GM06990 (cell line): ENCODE data around the gene CENPK.
A peak's percentile ranks its signal among the peaks of the same experiment; 100 is the strongest.

Source experiments
- DNase-seq: peaks from one replicate; pipeline ENCODE4 v3.0.0-alpha.2; 2011; ENCODE audit not compliant: insufficient read length; ENCODE audit errors: extremely low read depth
- H3K27me3 ChIP-seq: replicated peaks from 2 replicates; pipeline ENCODE4 v1.6.0; 2011; ENCODE audit warnings: low read length; ENCODE audit not compliant: control insufficient read depth, insufficient read depth
- H3K36me3 ChIP-seq: 2 replicates; pipeline ENCODE4 v1.5.1; 2011; ENCODE audit warnings: low read length; ENCODE audit not compliant: control insufficient read depth, insufficient read depth
- H3K4me3 ChIP-seq: replicated peaks from 2 replicates; pipeline ENCODE4 v1.5.1; 2011; ENCODE audit warnings: low read depth, mild to moderate bottlenecking, control low read depth, low read length
- TF ChIP-seq, protein P1 (sequence below): IDR thresholded peaks from 2 replicates; pipeline ENCODE4 v1.5.1; 2011; ENCODE audit warnings: low read length, control low read depth, mild to moderate bottlenecking, inconsistent platforms; ENCODE audit not compliant: insufficient read depth, poor library complexity, severe bottlenecking

CENPK gene

DNA sequence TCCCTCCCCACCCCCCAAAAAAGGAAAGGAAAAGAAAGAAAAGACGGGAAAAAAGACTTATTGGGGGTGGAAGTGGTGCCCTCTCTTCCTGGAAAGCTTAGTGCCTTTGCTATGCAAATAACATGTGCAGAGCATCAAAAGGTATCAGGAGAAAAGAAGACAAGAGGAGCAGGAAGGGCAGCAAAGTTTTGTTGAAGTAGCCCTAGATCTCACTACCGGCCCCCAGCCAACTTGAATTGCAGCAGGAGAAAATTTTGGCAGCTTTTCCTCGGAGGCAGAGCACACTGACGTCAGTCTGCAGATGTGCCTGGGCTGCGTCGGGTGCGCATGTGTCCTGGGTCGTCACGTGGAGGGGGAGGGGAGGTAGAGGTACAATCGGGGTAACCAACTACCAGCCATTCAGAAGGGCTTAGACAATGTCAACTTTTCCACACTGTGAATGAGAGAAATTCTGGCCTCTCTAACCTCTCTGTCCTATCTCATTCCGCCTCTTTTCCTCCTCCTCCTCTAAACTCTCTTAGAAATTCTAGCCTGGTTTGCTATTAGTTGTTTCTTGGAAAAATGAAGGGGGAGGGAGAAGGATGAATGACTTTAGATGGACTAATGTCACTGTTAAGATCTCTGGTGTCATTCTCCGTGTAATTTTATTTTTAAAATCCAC, 81.2 kb downstream of the CENPK start, which contains the start of gene ADAMTS6:
Gene ADAMTS6, minus strand, starts transcription at position 286 of the 661 bp plus-strand sequence. CDS start 8,247 bp downstream, outside the sequence.
- Histone ChIP-seq H3K27me3 (no peaks in the 10 kb centered on the region), H3K36me3 (no peaks in the 10 kb centered on the region), H3K4me3 (peak within 1 kb of the TSS; percentile 69)
- peak; percentile 81 for DNase-seq
- TF ChIP-seq, protein P1, sequence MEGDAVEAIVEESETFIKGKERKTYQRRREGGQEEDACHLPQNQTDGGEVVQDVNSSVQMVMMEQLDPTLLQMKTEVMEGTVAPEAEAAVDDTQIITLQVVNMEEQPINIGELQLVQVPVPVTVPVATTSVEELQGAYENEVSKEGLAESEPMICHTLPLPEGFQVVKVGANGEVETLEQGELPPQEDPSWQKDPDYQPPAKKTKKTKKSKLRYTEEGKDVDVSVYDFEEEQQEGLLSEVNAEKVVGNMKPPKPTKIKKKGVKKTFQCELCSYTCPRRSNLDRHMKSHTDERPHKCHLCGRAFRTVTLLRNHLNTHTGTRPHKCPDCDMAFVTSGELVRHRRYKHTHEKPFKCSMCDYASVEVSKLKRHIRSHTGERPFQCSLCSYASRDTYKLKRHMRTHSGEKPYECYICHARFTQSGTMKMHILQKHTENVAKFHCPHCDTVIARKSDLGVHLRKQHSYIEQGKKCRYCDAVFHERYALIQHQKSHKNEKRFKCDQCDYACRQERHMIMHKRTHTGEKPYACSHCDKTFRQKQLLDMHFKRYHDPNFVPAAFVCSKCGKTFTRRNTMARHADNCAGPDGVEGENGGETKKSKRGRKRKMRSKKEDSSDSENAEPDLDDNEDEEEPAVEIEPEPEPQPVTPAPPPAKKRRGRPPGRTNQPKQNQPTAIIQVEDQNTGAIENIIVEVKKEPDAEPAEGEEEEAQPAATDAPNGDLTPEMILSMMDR: no peak

GRCh38 chr5:65481171-65481581, 81.8 kb downstream of the CENPK start:
- no peaks in the 10 kb centered on the region for H3K36me3 ChIP-seq
- TF ChIP-seq, protein P1: no peak
- H3K27me3 ChIP-seq: no peaks in the 10 kb centered on the region
- H3K4me3 ChIP-seq: peak overlapping the region; percentile 69
- no peak for DNase-seq

- TF ChIP-seq, protein P1: peak; percentile 7
- peak; percentile 41 for DNase-seq
- no peaks in the 10 kb centered on the region for H3K27me3 ChIP-seq
- H3K36me3 ChIP-seq: no peaks in the 10 kb centered on the region
- H3K4me3 ChIP-seq: peak overlapping the region; percentile 69
Observed at GRCh38 chr5:65480306-65480865, 82.6 kb downstream of the CENPK start.

DNA sequence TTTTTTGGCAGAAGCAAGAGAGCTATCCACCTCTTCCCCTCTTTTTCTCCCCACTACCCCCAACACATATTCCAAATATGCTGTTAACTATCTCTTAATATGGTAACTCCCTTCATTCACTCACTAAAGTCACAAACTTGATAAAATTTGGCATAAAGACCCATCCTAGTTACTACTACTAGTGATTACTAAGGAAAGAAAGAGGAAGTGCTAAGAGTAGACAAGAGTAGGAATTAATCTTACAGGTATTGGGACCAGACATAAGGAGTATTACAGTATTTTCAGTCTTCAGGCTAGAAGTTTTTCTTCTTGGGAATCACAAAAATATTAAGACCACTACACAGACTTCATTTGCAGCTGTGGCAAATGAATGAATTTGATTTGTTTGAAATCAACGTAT, 83.4 kb downstream of the CENPK start:
- H3K36me3 ChIP-seq: no peaks in the 10 kb centered on the region
- no peak for DNase-seq
- TF ChIP-seq, protein P1: no peak
- no peak overlapping the region for H3K4me3 ChIP-seq
- no peaks in the 10 kb centered on the region for H3K27me3 ChIP-seq

GRCh38 chr5:65478336-65478735, 84.6 kb downstream of the CENPK start:
- no peak overlapping the region for H3K4me3 ChIP-seq
- TF ChIP-seq, protein P1: no peak
- no peaks in the 10 kb centered on the region for H3K27me3 ChIP-seq
- H3K36me3 ChIP-seq: no peaks in the 10 kb centered on the region
- no peak for DNase-seq
